Neural progenitor cell (in vitro differentiated cells): ENCODE results near the gene ANXA6.

ENCODE experiments used
- CTCF ChIP-seq: fragments of 200-600 bp; sonication (generic); IDR thresholded peaks from 2 replicates; pipeline ENCODE4 v1.5.1; 2017; ENCODE audit warnings: antibody characterized with exemption, mild to moderate bottlenecking
- EZH2 ChIP-seq: fragments of 200-600 bp; sonication (generic); IDR thresholded peaks from 2 replicates; pipeline ENCODE4 v1.6.1; 2017; ENCODE audit warnings: antibody characterized with exemption, mild to moderate bottlenecking, moderate library complexity
- EZH2phosphoT487 ChIP-seq: fragments of 200-600 bp; sonication (generic); IDR thresholded peaks from 2 replicates; pipeline ENCODE4 v1.6.1; 2017; ENCODE audit warnings: antibody characterized with exemption

- no peak for TF ChIP-seq CTCF
- TF ChIP-seq EZH2phosphoT487: no peak
- no peak for TF ChIP-seq EZH2
Measured at GRCh38 chr5:151202381-151203139, 45.0 kb upstream of the ANXA6 start.
